ENCODE results near the gene MED17. TPM values are rescaled to one million over a fixed set of nuclear protein-coding genes. Genes with fewer than 3 reads are reported as not detected.

The MED17 gene
- total and polyA plus RNA-seq, 2 of the 13 experiments (the other 11 are each of a cell fraction or from before 2014, with no cell fraction given): 23.1 to 37.0 TPM

DNA sequence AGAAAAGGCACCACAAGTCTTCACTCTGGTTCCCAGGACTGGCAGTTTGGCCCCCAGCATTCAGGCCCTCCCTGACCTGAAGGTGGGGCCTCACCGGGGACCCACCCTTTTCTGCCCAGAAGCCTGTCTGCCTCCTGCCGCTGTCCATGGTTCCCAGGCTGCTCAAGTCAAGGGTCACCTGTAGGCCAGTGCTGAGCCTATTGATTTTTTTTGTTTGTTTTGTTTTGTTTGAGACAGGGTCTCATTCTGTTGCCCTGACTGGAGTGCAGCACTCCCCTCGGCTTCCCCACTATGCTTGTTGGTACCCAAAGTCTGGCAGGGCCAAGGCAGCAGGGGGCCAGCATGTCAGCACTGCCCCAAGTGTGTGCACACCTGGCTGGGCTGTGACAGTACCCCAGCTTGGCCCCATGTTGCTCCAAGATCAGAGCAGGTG, 11.0 kb upstream of the MED17 start (continued):
- no peak for TF ChIP-seq DNMT1 (CRISPR knock-in tag; IDR thresholded peaks at IDR 0.05)
- peak; percentile 63; the same call in 1 of the 2 replicates for TF ChIP-seq AHDC1 (CRISPR knock-in tag; IDR thresholded peaks at IDR 0.05; ENCODE audit: borderline replicate concordance)
- TF ChIP-seq, protein P1, sequence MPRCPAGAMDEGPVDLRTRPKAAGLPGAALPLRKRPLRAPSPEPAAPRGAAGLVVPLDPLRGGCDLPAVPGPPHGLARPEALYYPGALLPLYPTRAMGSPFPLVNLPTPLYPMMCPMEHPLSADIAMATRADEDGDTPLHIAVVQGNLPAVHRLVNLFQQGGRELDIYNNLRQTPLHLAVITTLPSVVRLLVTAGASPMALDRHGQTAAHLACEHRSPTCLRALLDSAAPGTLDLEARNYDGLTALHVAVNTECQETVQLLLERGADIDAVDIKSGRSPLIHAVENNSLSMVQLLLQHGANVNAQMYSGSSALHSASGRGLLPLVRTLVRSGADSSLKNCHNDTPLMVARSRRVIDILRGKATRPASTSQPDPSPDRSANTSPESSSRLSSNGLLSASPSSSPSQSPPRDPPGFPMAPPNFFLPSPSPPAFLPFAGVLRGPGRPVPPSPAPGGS (CRISPR knock-in tag; IDR thresholded peaks at IDR 0.05): 0 out of 2 replicates have a peak, but pooled peaks have one; percentile 36
- TF ChIP-seq, protein P2, sequence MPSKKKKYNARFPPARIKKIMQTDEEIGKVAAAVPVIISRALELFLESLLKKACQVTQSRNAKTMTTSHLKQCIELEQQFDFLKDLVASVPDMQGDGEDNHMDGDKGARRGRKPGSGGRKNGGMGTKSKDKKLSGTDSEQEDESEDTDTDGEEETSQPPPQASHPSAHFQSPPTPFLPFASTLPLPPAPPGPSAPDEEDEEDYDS (CRISPR knock-in tag; IDR thresholded peaks at IDR 0.05): peak; percentile 49; the same call in 1 of the 2 replicates
- TF ChIP-seq MYC (CRISPR knock-in tag; IDR thresholded peaks at IDR 0.05; ENCODE audit: borderline replicate concordance): no peak
- TF ChIP-seq PITX1 (CRISPR knock-in tag; IDR thresholded peaks at IDR 0.05): peak; percentile 78; the same call in 1 of the 2 replicates
- no peak for TF ChIP-seq PRMT3 (CRISPR knock-in tag; IDR thresholded peaks at IDR 0.05; ENCODE audit: borderline replicate concordance, low read depth)
- no peak for TF ChIP-seq CTCF (CRISPR knock-in tag; IDR thresholded peaks at IDR 0.05)
- 0 out of 2 replicates have a peak, but pooled peaks have one; percentile 54 for TF ChIP-seq KDM3A (CRISPR knock-in tag; IDR thresholded peaks at IDR 0.05; ENCODE audit: low read depth)
- TF ChIP-seq, protein P3, sequence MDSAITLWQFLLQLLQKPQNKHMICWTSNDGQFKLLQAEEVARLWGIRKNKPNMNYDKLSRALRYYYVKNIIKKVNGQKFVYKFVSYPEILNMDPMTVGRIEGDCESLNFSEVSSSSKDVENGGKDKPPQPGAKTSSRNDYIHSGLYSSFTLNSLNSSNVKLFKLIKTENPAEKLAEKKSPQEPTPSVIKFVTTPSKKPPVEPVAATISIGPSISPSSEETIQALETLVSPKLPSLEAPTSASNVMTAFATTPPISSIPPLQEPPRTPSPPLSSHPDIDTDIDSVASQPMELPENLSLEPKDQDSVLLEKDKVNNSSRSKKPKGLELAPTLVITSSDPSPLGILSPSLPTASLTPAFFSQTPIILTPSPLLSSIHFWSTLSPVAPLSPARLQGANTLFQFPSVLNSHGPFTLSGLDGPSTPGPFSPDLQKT (CRISPR knock-in tag; IDR thresholded peaks at IDR 0.05; ENCODE audit: borderline replicate concordance): no peak
- no peak for TF ChIP-seq JUND (CRISPR knock-in tag; IDR thresholded peaks at IDR 0.05)
- TF ChIP-seq NAIF1 (CRISPR knock-in tag; IDR thresholded peaks at IDR 0.05; ENCODE audit: borderline replicate concordance): no peak
- no peak for TF ChIP-seq JDP2 (CRISPR knock-in tag; IDR thresholded peaks at IDR 0.05; ENCODE audit: borderline replicate concordance)
- TF ChIP-seq MTA1 (CRISPR knock-in tag; IDR thresholded peaks at IDR 0.05; ENCODE audit: borderline replicate concordance): no peak; the same call in 1 of the 2 replicates
- TF ChIP-seq, protein P4, sequence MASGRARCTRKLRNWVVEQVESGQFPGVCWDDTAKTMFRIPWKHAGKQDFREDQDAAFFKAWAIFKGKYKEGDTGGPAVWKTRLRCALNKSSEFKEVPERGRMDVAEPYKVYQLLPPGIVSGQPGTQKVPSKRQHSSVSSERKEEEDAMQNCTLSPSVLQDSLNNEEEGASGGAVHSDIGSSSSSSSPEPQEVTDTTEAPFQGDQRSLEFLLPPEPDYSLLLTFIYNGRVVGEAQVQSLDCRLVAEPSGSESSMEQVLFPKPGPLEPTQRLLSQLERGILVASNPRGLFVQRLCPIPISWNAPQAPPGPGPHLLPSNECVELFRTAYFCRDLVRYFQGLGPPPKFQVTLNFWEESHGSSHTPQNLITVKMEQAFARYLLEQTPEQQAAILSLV (CRISPR knock-in tag; IDR thresholded peaks at IDR 0.05; ENCODE audit: borderline replicate concordance): peak; percentile 60; the same call in 1 of the 2 replicates
- no peak for TF ChIP-seq ATF7 (IDR thresholded peaks at IDR 0.05)
- TF ChIP-seq ATF7 (CRISPR knock-in tag; IDR thresholded peaks at IDR 0.05): 0 out of 2 replicates have a peak, but pooled peaks have one; percentile 51
- no peak for TF ChIP-seq TOPORS (CRISPR knock-in tag; IDR thresholded peaks at IDR 0.05)

Measured in HepG2 (cell line).